GM12874 (cell line): ENCODE data around the gene APOL4.

Experiments used
- CTCF ChIP-seq: IDR thresholded peaks from 2 replicates; pipeline ENCODE4 v1.5.1; 2011; ENCODE audit warnings: low read depth, mild to moderate bottlenecking, control low read depth, low read length, moderate library complexity; ENCODE audit not compliant: insufficient read depth

The APOL4 gene

GRCh38 chr22:36145881-36146280, 55.7 kb downstream of the APOL4 start:
- no peak for TF ChIP-seq CTCF

- TF ChIP-seq CTCF: peak; percentile 61
Observed at GRCh38 chr22:36144886-36145541, 56.6 kb downstream of the APOL4 start.

- no peak for TF ChIP-seq CTCF
Observed at GRCh38 chr22:36143956-36144355, 57.7 kb downstream of the APOL4 start.

- TF ChIP-seq CTCF: no peak
Observed at GRCh38 chr22:36143066-36143815, 58.4 kb downstream of the APOL4 start.

- no peak for TF ChIP-seq CTCF
Observed at GRCh38 chr22:36141481-36141880, 60.1 kb downstream of the APOL4 start.
